Lower leg skin (tissue), 4 donors: Measurements from ENCODE around the gene MAP7. TPM values are rescaled to one million over a fixed set of nuclear protein-coding genes. Genes with fewer than 3 reads are reported as not detected.

Experiments
- DNase-seq, 2 donors: peaks; one replicate each; pipeline ENCODE4 v3.0.0-alpha.2; 2019; ENCODE audit warnings: low spot score in 2 of 2
- H3K4me3 ChIP-seq: fragments of 200-600 bp; sonication (generic); 2 replicates; pipeline ENCODE4 v1.5.1; 2017; ENCODE audit warnings: mild to moderate bottlenecking, low read depth; ENCODE audit not compliant: poor library complexity, severe bottlenecking
- POLR2A ChIP-seq, 2 donors: fragments of 450-650 bp; IDR thresholded peaks; one replicate each; pipeline ENCODE4 v1.6.1; 2016 to 2017; ENCODE audit warnings: antibody characterized with exemption in 2 of 2, mild to moderate bottlenecking in 1 of 2, moderate library complexity in 1 of 2
- WGBS, 2 donors: methylation state at CpG; one replicate each; pipeline ENCODE4 v1.1.5; 2018; 5-methylcytosine and 5-hydroxymethylcytosine counted together
- intact Hi-C: fragments of 100-400 bp; cut with DNase I; formaldehyde crosslinking; loops from one replicate; pipeline ENCODE4 v1.15.0; 2023; ENCODE audit warnings: low total_unique reads
- total RNA-seq, 4 donors: library from RNA; depleted of rRNA; stranded (reverse); fragments of >200 nt; gene quantifications; one replicate each; pipeline ENCODE4 v1.1.0, GENCODE V29; 2016
- TF ChIP-seq, protein P1 (sequence below), 3 donors: fragments of 450-650 bp; IDR thresholded peaks; one replicate each; pipeline ENCODE4 v1.5.1; 2016; ENCODE audit warnings: antibody characterized with exemption in 3 of 3, mild to moderate bottlenecking in 3 of 3, moderate library complexity in 2 of 3

Gene MAP7
- total RNA-seq, 4 donors from 2014 or later: 32.5 to 41.8 (median 39.0) TPM

DNA sequence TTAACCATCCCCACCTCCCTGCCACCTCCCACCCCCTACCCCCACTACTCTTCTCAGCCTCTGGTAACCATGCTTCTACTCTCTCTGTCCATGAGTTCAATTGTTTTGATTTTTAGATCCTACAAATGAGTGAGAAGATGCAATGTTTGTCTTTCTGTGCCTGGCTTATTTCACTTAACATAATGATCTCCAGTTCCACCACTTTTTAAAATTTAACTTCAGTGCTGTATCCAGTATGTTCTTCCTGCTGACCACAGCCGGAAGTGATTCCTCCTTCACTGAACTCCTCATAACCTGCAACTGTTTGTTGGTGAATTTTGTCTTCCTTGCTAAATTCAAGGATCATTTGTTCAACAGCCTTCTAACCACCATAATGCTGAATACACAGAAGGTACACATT, 3.9 kb downstream of the MAP7 start:
- WGBS, 2 donors: 85 to 92% methylated on average over 1 of the region's 1 CpG
- no peak for DNase-seq
- no peak overlapping the region for H3K4me3 ChIP-seq
- intact Hi-C loops: no loop called here
- no peak for TF ChIP-seq POLR2A (IDR thresholded peaks at IDR 0.05)
- TF ChIP-seq, protein P1, sequence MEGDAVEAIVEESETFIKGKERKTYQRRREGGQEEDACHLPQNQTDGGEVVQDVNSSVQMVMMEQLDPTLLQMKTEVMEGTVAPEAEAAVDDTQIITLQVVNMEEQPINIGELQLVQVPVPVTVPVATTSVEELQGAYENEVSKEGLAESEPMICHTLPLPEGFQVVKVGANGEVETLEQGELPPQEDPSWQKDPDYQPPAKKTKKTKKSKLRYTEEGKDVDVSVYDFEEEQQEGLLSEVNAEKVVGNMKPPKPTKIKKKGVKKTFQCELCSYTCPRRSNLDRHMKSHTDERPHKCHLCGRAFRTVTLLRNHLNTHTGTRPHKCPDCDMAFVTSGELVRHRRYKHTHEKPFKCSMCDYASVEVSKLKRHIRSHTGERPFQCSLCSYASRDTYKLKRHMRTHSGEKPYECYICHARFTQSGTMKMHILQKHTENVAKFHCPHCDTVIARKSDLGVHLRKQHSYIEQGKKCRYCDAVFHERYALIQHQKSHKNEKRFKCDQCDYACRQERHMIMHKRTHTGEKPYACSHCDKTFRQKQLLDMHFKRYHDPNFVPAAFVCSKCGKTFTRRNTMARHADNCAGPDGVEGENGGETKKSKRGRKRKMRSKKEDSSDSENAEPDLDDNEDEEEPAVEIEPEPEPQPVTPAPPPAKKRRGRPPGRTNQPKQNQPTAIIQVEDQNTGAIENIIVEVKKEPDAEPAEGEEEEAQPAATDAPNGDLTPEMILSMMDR (IDR thresholded peaks at IDR 0.05): no peak

- TF ChIP-seq, protein P1 (IDR thresholded peaks at IDR 0.05): no peak
- TF ChIP-seq POLR2A (IDR thresholded peaks at IDR 0.05): no peak
- 33 to 50% methylated on average over 1 of the region's 1 CpG for WGBS, 2 donors
- H3K4me3 ChIP-seq: no peak overlapping the region
- DNase-seq: no peak
- intact Hi-C loops: no loop called here
Observed at GRCh38 chr6:136544326-136544725, 5.9 kb downstream of the MAP7 start.

DNA sequence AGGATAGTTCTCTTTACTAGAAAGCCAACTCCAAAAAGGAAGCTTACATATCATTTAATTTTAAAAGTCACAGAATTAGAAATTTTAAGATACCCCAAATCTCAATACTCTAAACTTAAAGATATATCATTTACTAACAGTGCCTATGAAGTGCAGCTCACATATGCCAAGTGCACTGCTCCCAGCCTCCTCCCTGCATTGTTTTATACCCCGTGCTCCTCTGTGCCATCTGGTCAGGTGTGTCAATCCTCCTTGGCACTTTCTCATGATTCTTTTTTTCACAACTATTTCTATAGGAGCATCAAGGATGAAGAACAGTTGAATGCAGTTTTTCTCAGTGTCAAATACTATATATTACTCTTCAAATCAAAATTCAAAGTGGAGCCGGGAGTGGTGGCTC, 8.8 kb downstream of the MAP7 start:
- intact Hi-C loops: no loop called here

DNA sequence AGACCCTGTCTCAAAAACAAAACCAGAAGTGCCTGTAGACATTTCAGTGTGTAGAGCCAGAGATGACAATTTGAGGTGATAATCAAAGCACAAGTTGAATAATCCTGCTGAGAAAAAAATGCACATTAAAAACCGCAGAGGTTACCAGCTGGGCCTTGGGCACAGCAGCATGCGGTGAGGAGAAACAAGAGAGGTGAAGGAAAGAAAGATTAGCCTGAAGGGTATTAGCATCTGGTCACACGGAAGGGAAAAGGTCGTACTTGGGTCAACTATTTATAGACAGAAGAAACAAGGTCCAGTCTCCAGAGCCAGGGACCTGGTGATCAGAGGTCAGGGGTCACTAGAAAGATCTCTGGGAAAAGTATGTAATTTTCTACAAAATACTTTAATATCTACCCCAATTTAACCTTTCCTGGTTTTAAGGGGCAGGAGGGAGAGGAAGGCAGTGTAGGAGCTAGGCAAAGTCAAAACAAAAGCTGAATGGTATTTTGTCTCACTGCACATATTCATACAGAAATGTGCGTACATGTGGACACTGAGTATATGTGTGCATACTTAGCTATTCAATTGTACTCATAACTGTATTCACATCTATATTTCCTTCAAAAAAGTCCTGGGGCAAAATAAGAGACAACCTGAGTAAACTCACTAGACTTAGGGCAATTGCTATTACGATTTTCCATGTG, 10.1 kb downstream of the MAP7 start:
- no peak for DNase-seq
- intact Hi-C loops: no loop called here
- WGBS, 2 donors: 73 to 77% methylated on average over 6 of the region's 6 CpGs
- no peak overlapping the region for H3K4me3 ChIP-seq
- no peak for TF ChIP-seq POLR2A (IDR thresholded peaks at IDR 0.05)
- TF ChIP-seq, protein P1 (IDR thresholded peaks at IDR 0.05): no peak

More for the DNA sequence above, 8.8 kb downstream of the MAP7 start:
- no peak overlapping the region for H3K4me3 ChIP-seq
- TF ChIP-seq, protein P1 (IDR thresholded peaks at IDR 0.05): no peak
- no peak for TF ChIP-seq POLR2A (IDR thresholded peaks at IDR 0.05)
- WGBS, 2 donors: 79 to 82% methylated on average over 2 of the region's 2 CpGs
- DNase-seq: no peak

- no peak for DNase-seq
- 72 to 73% methylated on average over 4 of the region's 4 CpGs for WGBS, 2 donors
- TF ChIP-seq POLR2A (IDR thresholded peaks at IDR 0.05): no peak
- TF ChIP-seq, protein P1 (IDR thresholded peaks at IDR 0.05): no peak
- H3K4me3 ChIP-seq: no peak overlapping the region
- intact Hi-C loops: no loop called here
Observed at GRCh38 chr6:136538836-136539235, 11.4 kb downstream of the MAP7 start.
